IMR-90 (cell line): ENCODE results near the gene TPSD1. TPM values are rescaled to one million over a fixed set of nuclear protein-coding genes. Genes with fewer than 3 reads are reported as not detected.

Experiments
- ATAC-seq: fragments of 200-7000 bp; cut with Tn5 transposase; 2 replicates; pipeline ENCODE4 v1.9.1; 2020; ENCODE audit warnings: low read depth, mild to moderate bottlenecking, moderate library complexity
- BruUV-seq: library from RNA; stranded (reverse); fragments of 400-500 nt; replicated peaks from 2 replicates; lab custom pipeline; 2021; lab: Mats Ljungman, UMichigan
- CTCF ChIA-PET: fragments of 300-600 bp; formaldehyde crosslinking; extraction: SDS; loops from one replicate; lab custom pipeline; 2021; ENCODE audit warnings: antibody characterized with exemption; lab: Yijun Ruan, JAX
- POLR2A ChIA-PET: fragments of 300-600 bp; sonication (Branson Sonifier 250); formaldehyde crosslinking; loops from one replicate; lab custom pipeline; 2022; ENCODE audit warnings: antibody characterized with exemption; ENCODE audit not compliant: unreplicated experiment; lab: Charles Lee
- DNase-seq: peaks from one replicate; pipeline ENCODE4 v3.0.0; 2013
- H2AFZ ChIP-seq: replicated peaks from 2 replicates; pipeline ENCODE3; 2013; ENCODE audit warnings: low read length, mild to moderate bottlenecking; ENCODE audit not compliant: poor library complexity
- H2AK5ac ChIP-seq: 2 replicates; pipeline ENCODE4 v1.6.1; 2013; ENCODE audit warnings: low read depth, low read length, inconsistent platforms
- H2AK9ac ChIP-seq: replicated peaks from 2 replicates; pipeline ENCODE3; 2013; ENCODE audit warnings: mild to moderate bottlenecking, low read depth, low read length, moderate library complexity; ENCODE audit not compliant: poor library complexity
- H2BK120ac ChIP-seq: 2 replicates; pipeline ENCODE4 v1.6.1; 2013; ENCODE audit warnings: low read depth, low read length, inconsistent platforms
- H2BK15ac ChIP-seq: 3 replicates; pipeline ENCODE4 v1.6.1; 2013; ENCODE audit warnings: low read depth, low read length, inconsistent platforms
- H2BK20ac ChIP-seq: 2 replicates; pipeline ENCODE4 v1.6.1; 2013; ENCODE audit warnings: low read depth, mild to moderate bottlenecking, inconsistent platforms, low read length, moderate library complexity
- H2BK5ac ChIP-seq: 2 replicates; pipeline ENCODE4 v1.6.1; 2013; ENCODE audit warnings: mild to moderate bottlenecking, low read depth, low read length, inconsistent platforms; ENCODE audit not compliant: poor library complexity, severe bottlenecking
- H3K14ac ChIP-seq: replicated peaks from 2 replicates; pipeline ENCODE4 v1.6.1; 2013; ENCODE audit warnings: low read depth, low read length, inconsistent platforms
- H3K18ac ChIP-seq: 2 replicates; pipeline ENCODE4 v1.6.1; 2013; ENCODE audit warnings: low read depth, low read length, control low read depth
- H3K23ac ChIP-seq: 2 replicates; pipeline ENCODE4 v1.6.1; 2013; ENCODE audit warnings: low read depth, low read length, inconsistent platforms
- H3K27ac ChIP-seq: 2 replicates; pipeline ENCODE4 v1.5.1; 2013; ENCODE audit warnings: mild to moderate bottlenecking, control low read depth, low read length; ENCODE audit not compliant: insufficient read depth
- H3K27me3 ChIP-seq: 2 replicates; pipeline ENCODE4 v1.6.1; 2013; ENCODE audit warnings: low read length; ENCODE audit not compliant: control insufficient read depth, insufficient read depth
- H3K36me3 ChIP-seq: 2 replicates; pipeline ENCODE4 v1.6.1; 2013; ENCODE audit warnings: low read length, mixed read lengths; ENCODE audit not compliant: control insufficient read depth, insufficient read depth
- H3K4ac ChIP-seq: 2 replicates; pipeline ENCODE4 v1.6.1; 2013; ENCODE audit warnings: low read depth, low read length, inconsistent platforms
- H3K4me1 ChIP-seq: 2 replicates; pipeline ENCODE4 v1.6.1; 2013; ENCODE audit warnings: low read length, mixed read lengths; ENCODE audit not compliant: control insufficient read depth, insufficient read depth
- H3K4me2 ChIP-seq: 2 replicates; pipeline ENCODE4 v1.6.1; 2013; ENCODE audit warnings: low read depth, mild to moderate bottlenecking, control low read depth, low read length, moderate library complexity
- H3K4me3 ChIP-seq: 2 replicates; pipeline ENCODE4 v1.5.1; 2013; ENCODE audit warnings: low read depth, mild to moderate bottlenecking, control low read depth, low read length, moderate library complexity; ENCODE audit not compliant: insufficient read depth
- H3K56ac ChIP-seq: 2 replicates; pipeline ENCODE4 v1.6.1; 2013; ENCODE audit warnings: low read length, inconsistent platforms; ENCODE audit not compliant: insufficient read depth; ENCODE audit errors: extremely low read depth
- H3K79me1 ChIP-seq, 2 experiments: 2 replicates each; pipeline ENCODE4 v1.6.1; 2013; ENCODE audit warnings: low read length in 2 of 2, inconsistent platforms in 1 of 2, low read depth in 1 of 2
- H3K9ac ChIP-seq: 2 replicates; pipeline ENCODE4 v1.6.1; 2013; ENCODE audit warnings: low read depth, low read length, control low read depth
- H3K9me1 ChIP-seq: 2 replicates; pipeline ENCODE4 v1.6.1; 2013; ENCODE audit warnings: low read length, inconsistent platforms; ENCODE audit not compliant: insufficient read depth
- H3K9me3 ChIP-seq: 2 replicates; pipeline ENCODE4 v1.6.1; 2013; ENCODE audit warnings: low read length; ENCODE audit not compliant: control insufficient read depth, insufficient read depth
- H4K20me1 ChIP-seq: 2 replicates; pipeline ENCODE4 v1.6.1; 2013; ENCODE audit warnings: low read length, inconsistent platforms; ENCODE audit not compliant: insufficient read depth
- H4K5ac ChIP-seq: 2 replicates; pipeline ENCODE4 v1.6.1; 2013; ENCODE audit warnings: mild to moderate bottlenecking, low read depth, low read length, control low read depth
- H4K8ac ChIP-seq, 2 experiments: 2 replicates each; pipeline ENCODE4 v1.6.1; 2013; ENCODE audit warnings: low read depth in 2 of 2, low read length in 2 of 2, control low read depth in 1 of 2, inconsistent platforms in 1 of 2
- H4K91ac ChIP-seq: 2 replicates; pipeline ENCODE4 v1.6.1; 2013; ENCODE audit warnings: low read depth, low read length, inconsistent platforms; ENCODE audit not compliant: insufficient read depth
- BHLHE40 ChIP-seq: fragments of 150-350 bp; IDR thresholded peaks from 2 replicates; pipeline ENCODE4 v1.6.1; 2016; ENCODE audit warnings: mild to moderate bottlenecking, low read depth, low read length
- CEBPB ChIP-seq: IDR thresholded peaks from 2 replicates; pipeline ENCODE4 v1.6.1; 2012; ENCODE audit warnings: low read depth, low read length, improper control_type of control experiment
- CHD1 ChIP-seq: IDR thresholded peaks from 2 replicates; pipeline ENCODE4 v1.6.1; 2012; ENCODE audit warnings: low read depth, low read length, improper control_type of control experiment
- CTCF ChIP-seq: conservative IDR thresholded peaks from 2 replicates; pipeline ENCODE4 v1.5.1; 2012; ENCODE audit warnings: mild to moderate bottlenecking, low read depth, low read length, improper control_type of control experiment
- ELK1 ChIP-seq: fragments of 150-350 bp; IDR thresholded peaks from 2 replicates; pipeline ENCODE4 v1.6.1; 2016; ENCODE audit warnings: low read depth, mild to moderate bottlenecking, low read length, moderate library complexity, borderline replicate concordance
- FOS ChIP-seq: fragments of 150-350 bp; IDR thresholded peaks from 2 replicates; pipeline ENCODE4 v1.6.1; 2016; ENCODE audit warnings: low read depth, low read length
- MAFK ChIP-seq: IDR thresholded peaks from 2 replicates; pipeline ENCODE4 v1.6.1; 2012; ENCODE audit warnings: low read depth, low read length, improper control_type of control experiment
- MAZ ChIP-seq: IDR thresholded peaks from 2 replicates; pipeline ENCODE4 v1.6.1; 2012; ENCODE audit warnings: low read depth, mild to moderate bottlenecking, low read length, improper control_type of control experiment, moderate library complexity, borderline replicate concordance
- MXI1 ChIP-seq: IDR thresholded peaks from 2 replicates; pipeline ENCODE4 v1.6.1; 2012; ENCODE audit warnings: low read depth, mild to moderate bottlenecking, low read length, moderate library complexity, borderline replicate concordance
- NFE2L2 ChIP-seq: fragments of 150-350 bp; IDR thresholded peaks from 2 replicates; pipeline ENCODE4 v1.6.1; 2016; ENCODE audit warnings: low read depth, mild to moderate bottlenecking, low read length
- POLR2A ChIP-seq: IDR thresholded peaks from 2 replicates; pipeline ENCODE4 v1.6.1; 2012; ENCODE audit warnings: mild to moderate bottlenecking, low read depth, low read length
- RCOR1 ChIP-seq: IDR thresholded peaks from 2 replicates; pipeline ENCODE4 v1.6.1; 2012; ENCODE audit warnings: mild to moderate bottlenecking, low read length, improper control_type of control experiment; ENCODE audit not compliant: insufficient replicate concordance
- RFX5 ChIP-seq: IDR thresholded peaks from 2 replicates; pipeline ENCODE4 v1.8.0; 2012; ENCODE audit warnings: low read depth, mild to moderate bottlenecking, low read length, moderate library complexity
- SMC3 ChIP-seq: fragments of 150-350 bp; IDR thresholded peaks from 2 replicates; pipeline ENCODE4 v1.6.1; 2016; ENCODE audit warnings: low read depth, mild to moderate bottlenecking, antibody characterized with exemption, low read length, moderate library complexity
- USF2 ChIP-seq: fragments of 150-350 bp; IDR thresholded peaks from 2 replicates; pipeline ENCODE4 v1.6.1; 2017; ENCODE audit warnings: mild to moderate bottlenecking, antibody characterized with exemption, low read length, low read depth
- WGBS, 2 experiments: methylation state at CpG; one replicate each; pipeline versions ENCODE4 v1.1.5 to v1.1.7; 2013; ENCODE audit warnings: missing lambda C conversion rate in 2 of 2; ENCODE audit not compliant: insufficient read length in 1 of 2; ENCODE audit errors: extremely low coverage in 2 of 2; 5-methylcytosine and 5-hydroxymethylcytosine counted together
- dilution Hi-C: fragments of 300-500 bp; cut with HindIII; formaldehyde crosslinking; loops from one replicate; pipeline ENCODE4 v1.14.3; 2018; ENCODE audit warnings: low sequenced_read_pairs; ENCODE audit not compliant: unreplicated experiment
- in situ Hi-C: fragments of 300-500 bp; cut with MboI; formaldehyde crosslinking; loops from 3 replicates; pipeline ENCODE4 v1.14.3; 2019; ENCODE audit warnings: low sequenced_read_pairs, inconsistent platforms, mixed read lengths
- intact Hi-C: fragments of 100-400 bp; cut with micrococcal nuclease; formaldehyde crosslinking; loops from 2 replicates; pipeline ENCODE4 v1.10.0; 2022
- polyA plus RNA-seq, 3 experiments: library from polyadenylated mRNA; depleted of rRNA; stranded (reverse); fragments of >200 nt; gene quantifications; 2 replicates each; pipeline ENCODE4 v1.2.3, GENCODE V29; 2012; ENCODE audit warnings: low replicate concordance in 1 of 3
- total RNA-seq: library from RNA; depleted of rRNA; stranded (reverse); fragments of >200 nt; gene quantifications from 2 replicates; pipeline ENCODE4 v1.2.3, GENCODE V29; 2012

Gene TPSD1
- total and polyA plus RNA-seq, 2 of the 4 experiments (the other 2 are of a cell fraction): not detected

- no peak overlapping the region for H2AK5ac ChIP-seq
- H3K9ac ChIP-seq: no peak overlapping the region
- no peak overlapping the region for H4K91ac ChIP-seq
- H3K9me3 ChIP-seq: no peaks in the 10 kb centered on the region
- no peak overlapping the region for H3K4me2 ChIP-seq
- no peak overlapping the region for H2BK15ac ChIP-seq
- H3K36me3 ChIP-seq: no peaks in the 10 kb centered on the region
- H4K20me1 ChIP-seq: no peaks in the 10 kb centered on the region
- H2BK20ac ChIP-seq: no peak overlapping the region
- no peak overlapping the region for H3K27ac ChIP-seq
- intact Hi-C loops (no loop called here), in situ Hi-C loops (no loop called here), dilution Hi-C loops (no loop called here)
- no TSS peak for BruUV-seq
- no peak overlapping the region for H3K4ac ChIP-seq
- no peak overlapping the region for H2BK5ac ChIP-seq
- no peak overlapping the region for H3K4me3 ChIP-seq
- CTCF ChIA-PET: no interaction called here
- H3K4me1 ChIP-seq: no peaks in the 10 kb centered on the region; the same call in 1 of the 2 replicates
- no peak overlapping the region for H2AFZ ChIP-seq
- H2AK9ac ChIP-seq: no peak overlapping the region
- H2BK120ac ChIP-seq: no peak overlapping the region
- peaks cover 75% of the 10 kb centered on the region for H3K27me3 ChIP-seq
- 68% methylated on average over 10 of the region's 38 CpGs; no CpG with 5 or more reads in 1 of the 2 experiments for WGBS, 2 experiments
- no peaks in the 10 kb centered on the region for H3K79me1 ChIP-seq
- DNase-seq (no peak), ATAC-seq (no peak)
- H3K18ac ChIP-seq: no peak overlapping the region
- H3K14ac ChIP-seq: no peak overlapping the region
- no peak overlapping the region; the same call in 1 of the 2 replicates for H3K56ac ChIP-seq
- no peak overlapping the region for H4K5ac ChIP-seq
- H3K23ac ChIP-seq: no peak overlapping the region
- no peak overlapping the region for H4K8ac ChIP-seq
- no peaks in the 10 kb centered on the region for H3K9me1 ChIP-seq
- POLR2A ChIA-PET: no interaction called here
- TF ChIP-seq BHLHE40 (no peak), FOS (no peak), NFE2L2 (no peak), MXI1 (no peak), POLR2A (no peak), RCOR1 (no peak), RFX5 (no peak), CEBPB (no peak), CHD1 (no peak), SMC3 (no peak), ELK1 (no peak), CTCF (no peak), MAFK (no peak), USF2 (no peak), MAZ (no peak)
These were observed 30.0 kb downstream of the TPSD1 start for GRCh38 chr16:1285669-1286512.
